Measurements from ENCODE around the gene IDS.

Gene IDS

DNA sequence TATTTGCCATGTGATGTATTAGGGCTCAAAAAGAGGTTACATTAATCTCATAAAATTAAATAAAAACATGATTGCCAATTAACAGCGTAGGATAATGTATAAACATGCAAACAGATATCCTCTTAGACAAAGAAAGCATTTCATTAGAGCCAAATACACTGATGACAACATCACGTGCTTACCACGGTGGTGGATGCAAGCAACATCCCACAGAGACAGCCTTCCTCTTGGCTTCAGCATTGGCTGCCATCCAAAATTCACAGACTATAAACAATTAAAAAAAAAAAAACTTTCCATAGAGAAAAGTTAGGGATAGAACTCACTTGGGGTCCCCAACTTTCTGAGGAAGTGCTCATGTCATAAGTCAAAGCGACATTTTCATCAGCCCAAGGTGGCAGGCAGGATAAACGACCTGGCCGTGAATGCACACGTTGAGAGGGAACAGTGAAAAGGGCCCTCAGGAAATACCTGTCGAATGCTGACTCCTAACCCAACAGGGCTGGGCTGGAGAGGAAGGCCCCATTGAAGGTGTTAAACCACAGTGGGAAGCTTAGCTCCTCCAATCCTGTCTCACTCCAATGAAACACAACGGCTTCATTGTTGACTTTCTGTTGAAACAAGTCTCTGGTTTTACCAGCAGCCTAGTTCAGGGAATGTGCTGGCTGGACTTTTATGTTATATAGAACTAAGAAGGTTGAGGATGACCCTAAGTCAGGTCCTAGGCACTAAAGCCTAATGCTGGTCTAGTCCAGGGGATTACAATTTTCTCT is 48.4 kb downstream of the IDS start:
- DNase-seq (ENCODE audit: low spot score): no peak

DNA sequence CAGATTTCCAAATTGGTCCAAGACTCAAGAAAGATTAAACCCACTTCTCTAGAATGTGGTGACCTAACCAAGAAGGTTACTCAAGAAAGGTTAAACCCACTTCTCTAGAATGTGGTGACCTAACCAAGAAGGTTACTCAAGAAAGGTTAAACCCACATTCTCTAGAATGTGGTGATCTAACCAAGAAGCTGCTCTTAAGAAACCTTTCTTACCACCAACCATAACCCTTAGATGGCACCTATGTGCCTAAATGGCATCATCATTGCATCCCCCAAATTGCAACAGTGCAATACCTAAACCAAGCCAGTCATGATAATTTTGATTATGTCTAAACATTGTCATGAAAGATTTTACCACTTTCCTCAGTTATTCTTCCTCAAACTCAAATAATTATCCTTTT is 49.2 kb downstream of the IDS start:
- DNase-seq (ENCODE audit: low spot score): no peak

DNA sequence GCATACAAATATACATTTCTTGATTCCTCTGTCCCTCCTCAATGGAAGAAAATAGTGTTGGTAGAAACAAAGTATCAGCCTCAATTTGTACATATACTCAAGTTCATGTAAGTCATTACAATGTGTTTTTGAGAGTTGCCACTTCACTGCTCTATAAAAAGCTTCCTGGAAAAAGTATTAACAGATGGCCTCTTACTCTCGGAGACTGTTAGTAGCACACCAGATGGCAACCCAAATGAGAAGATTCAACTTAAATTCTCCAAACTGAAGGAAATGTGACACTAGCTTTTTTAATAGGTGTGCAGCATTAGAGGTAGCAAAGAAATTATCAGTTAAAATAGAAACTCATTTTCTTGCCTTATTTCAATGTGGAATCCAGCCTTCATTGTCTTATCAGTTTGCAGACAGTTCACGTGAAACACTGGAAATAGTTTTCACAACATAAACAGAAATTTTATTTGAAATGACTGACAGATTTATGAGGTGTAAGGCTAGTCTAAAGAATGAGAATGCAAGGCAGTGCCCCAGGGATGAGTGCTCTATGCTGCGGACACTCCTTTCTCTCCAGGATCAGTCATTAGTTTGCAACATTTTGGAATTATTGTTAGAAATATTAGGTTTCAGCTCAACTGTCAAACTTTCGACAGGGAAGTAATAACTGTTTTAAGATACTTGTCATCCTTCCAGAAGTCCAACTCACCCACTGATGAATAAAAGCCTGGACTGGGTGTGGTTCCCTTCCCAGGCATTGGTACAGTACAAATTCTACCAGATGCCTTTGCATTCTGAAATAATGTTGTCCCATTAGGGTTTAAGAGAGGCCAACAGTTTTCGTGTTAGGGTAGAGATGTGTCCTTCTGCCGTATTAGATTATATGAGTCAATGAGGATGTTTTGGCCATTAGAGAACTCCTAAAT is 50.9 kb downstream of the IDS start:
- DNase-seq (ENCODE audit: low spot score): no peak

DNA sequence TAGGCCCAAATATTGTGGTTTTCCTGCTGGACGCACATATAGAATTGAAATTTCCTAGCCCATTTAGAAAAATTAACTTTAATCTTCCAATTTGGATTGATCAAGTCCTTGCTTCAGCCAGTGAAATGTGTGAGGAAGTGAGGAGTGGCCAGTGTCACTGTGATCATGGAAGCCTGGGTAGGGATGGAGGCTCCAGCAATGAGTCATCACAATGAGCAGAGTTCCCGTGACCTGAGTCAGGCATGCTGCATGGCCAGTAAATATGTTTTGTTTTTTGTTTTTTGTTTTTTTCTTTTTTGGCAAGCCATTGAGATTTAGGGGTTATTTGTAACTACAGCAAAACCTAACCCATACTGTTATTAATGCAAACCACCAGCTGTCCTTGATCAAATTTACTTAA is 52.1 kb downstream of the IDS start:
- DNase-seq (ENCODE audit: low spot score): no peak

DNA sequence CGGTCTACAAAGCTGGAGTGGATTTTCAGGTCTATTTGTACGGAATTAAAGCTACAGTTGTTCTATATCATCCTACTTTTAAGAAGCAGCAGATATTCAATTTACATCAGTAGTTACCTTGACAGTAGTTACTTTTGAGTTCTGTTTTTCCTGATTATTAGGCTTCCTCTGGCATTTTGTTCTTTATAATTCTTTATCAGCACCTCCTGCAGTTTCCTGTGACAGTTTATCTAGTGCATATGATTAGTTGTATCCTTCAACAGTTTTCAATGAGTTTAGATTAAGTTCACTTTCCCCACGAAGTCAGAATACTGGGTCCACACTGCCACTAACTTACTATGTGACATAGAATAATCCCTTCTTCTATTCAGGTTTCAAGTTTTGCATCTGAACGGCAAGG is 71.7 kb downstream of the IDS start:
- DNase-seq (ENCODE audit: low spot score): no peak

DNA sequence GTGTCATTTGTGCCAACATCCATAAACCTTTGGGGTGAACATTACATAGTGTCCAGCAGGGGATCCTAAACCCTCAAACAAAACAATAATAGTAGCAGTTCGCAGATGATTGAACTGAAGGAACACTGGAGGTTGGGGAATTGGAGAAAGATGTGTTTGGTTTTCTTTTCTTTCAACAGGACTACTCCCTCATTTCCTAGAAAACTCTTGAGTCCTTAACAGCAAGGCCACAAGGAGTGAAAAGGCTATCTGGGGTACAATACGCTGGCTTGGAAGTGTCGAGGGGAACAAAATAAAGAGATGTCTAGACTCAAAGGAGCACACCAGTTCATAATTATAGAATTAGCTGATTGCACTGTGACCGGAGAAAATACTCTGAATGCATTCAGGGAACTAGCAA is 72.1 kb downstream of the IDS start:
- DNase-seq (ENCODE audit: low spot score): no peak

All from CD4-positive, alpha-beta T cell treated with Interleukin-2 at 100 ng/mL for 4 hours (primary cell).